ENCODE measurements around the gene AP2A2. TPM values are rescaled to one million over a fixed set of nuclear protein-coding genes. Genes with fewer than 3 reads are reported as not detected.

The AP2A2 gene
- total RNA-seq, 1 donor from 2014 or later: 78.1 TPM

DNA sequence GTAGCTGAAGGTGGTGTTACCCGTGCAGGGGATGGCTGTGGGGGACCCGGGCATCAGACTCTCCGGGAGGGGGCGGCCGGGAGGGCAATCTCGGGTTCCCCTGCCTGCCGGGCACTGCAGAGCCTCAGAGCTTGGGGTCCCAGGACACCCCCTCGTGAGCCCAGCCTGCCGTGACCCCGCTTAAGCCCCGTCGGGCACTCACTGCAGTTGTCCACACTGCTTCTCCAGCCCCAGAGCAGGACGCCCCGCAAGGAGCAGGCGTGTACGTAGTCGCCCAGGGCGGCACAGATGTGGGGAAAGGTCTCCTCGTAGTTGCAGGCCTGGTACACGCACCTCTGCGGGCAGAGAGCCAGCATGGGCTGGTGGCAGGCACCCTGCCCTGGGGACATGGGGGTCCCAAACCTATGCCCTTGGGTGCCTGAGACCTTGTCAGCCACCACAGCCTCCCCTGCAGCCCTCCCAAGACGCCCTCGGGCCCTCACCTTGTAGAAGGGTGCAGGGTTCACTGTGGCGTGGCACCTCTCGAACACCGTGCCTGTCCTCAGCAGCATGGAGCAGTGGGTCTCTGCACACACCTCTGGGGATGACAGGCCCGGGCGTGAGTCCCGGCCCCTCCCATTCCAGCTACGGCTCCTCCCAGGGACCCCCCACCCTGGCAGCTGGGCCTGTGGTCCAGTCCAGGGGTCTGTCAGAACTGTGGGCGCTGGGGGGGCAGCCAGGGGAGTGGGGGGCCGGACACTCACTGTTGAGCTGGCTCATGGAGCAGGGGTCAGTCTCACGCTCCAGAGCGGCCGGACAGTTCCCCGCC, 102.0 kb downstream of the AP2A2 start:
- TF ChIP-seq, protein P1, sequence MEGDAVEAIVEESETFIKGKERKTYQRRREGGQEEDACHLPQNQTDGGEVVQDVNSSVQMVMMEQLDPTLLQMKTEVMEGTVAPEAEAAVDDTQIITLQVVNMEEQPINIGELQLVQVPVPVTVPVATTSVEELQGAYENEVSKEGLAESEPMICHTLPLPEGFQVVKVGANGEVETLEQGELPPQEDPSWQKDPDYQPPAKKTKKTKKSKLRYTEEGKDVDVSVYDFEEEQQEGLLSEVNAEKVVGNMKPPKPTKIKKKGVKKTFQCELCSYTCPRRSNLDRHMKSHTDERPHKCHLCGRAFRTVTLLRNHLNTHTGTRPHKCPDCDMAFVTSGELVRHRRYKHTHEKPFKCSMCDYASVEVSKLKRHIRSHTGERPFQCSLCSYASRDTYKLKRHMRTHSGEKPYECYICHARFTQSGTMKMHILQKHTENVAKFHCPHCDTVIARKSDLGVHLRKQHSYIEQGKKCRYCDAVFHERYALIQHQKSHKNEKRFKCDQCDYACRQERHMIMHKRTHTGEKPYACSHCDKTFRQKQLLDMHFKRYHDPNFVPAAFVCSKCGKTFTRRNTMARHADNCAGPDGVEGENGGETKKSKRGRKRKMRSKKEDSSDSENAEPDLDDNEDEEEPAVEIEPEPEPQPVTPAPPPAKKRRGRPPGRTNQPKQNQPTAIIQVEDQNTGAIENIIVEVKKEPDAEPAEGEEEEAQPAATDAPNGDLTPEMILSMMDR (conservative IDR thresholded peaks at IDR 0.05): no peak
- no peaks in the 10 kb centered on the region for H3K9me3 Mint-ChIP-seq
- H3K4me1 Mint-ChIP-seq: no peaks in the 10 kb centered on the region
- no peak overlapping the region for H3K4me3 Mint-ChIP-seq
- H3K36me3 Mint-ChIP-seq (ENCODE audit: low read depth): peaks cover 3% of the 10 kb centered on the region
- no peak overlapping the region for H3K27ac Mint-ChIP-seq (ENCODE audit: unreplicated experiment)
- no peak for DNase-seq (ENCODE audit: low read depth, low spot score)
- H3K27me3 Mint-ChIP-seq (ENCODE audit: low read depth): no peaks in the 10 kb centered on the region

DNA sequence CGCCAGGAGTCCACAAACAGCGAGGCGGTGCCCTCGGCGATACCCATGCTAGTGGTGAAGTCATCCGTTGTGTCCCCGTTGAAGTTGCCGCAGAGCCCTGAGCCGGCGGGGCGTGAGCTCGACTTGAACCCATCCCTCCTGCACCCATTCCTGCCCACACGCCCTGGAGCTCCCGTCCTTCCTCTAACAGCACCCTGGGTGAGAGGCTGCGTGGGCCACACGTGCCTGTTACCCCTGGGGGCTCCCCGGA, 102.5 kb downstream of the AP2A2 start:
- no peak overlapping the region for H3K4me3 Mint-ChIP-seq

DNA sequence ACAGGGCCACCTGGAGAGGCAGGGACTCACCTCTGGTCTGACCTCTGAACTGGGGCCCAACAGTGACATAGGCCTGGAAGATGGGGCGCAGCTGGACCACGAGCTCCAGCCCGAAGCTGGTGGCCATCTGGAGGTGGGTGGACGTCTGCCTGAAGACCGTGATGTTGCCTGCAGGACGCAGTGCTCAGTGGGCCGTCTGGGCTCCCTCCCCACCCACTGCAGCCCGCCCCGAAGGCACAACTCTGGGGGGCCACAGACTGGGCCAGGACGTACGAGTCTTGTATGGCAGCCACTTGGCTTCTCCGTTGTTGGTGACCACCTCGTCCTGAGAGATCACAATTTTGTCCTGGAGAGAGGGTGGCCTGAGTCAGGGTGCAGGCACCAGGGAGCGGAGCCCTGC, 102.9 kb downstream of the AP2A2 start:
- no peaks in the 10 kb centered on the region for H3K36me3 Mint-ChIP-seq (ENCODE audit: low read depth)
- TF ChIP-seq, protein P1 (conservative IDR thresholded peaks at IDR 0.05): no peak
- H3K4me1 Mint-ChIP-seq: no peaks in the 10 kb centered on the region
- no peak overlapping the region for H3K4me3 Mint-ChIP-seq
- no peak for DNase-seq (ENCODE audit: low read depth, low spot score)
- H3K27ac Mint-ChIP-seq (ENCODE audit: unreplicated experiment): no peak overlapping the region
- H3K9me3 Mint-ChIP-seq: no peaks in the 10 kb centered on the region
- H3K27me3 Mint-ChIP-seq (ENCODE audit: low read depth): no peaks in the 10 kb centered on the region

More for the DNA sequence above, 102.5 kb downstream of the AP2A2 start:
- H3K9me3 Mint-ChIP-seq: no peaks in the 10 kb centered on the region
- DNase-seq (ENCODE audit: low read depth, low spot score): no peak
- H3K36me3 Mint-ChIP-seq (ENCODE audit: low read depth): peaks cover under 1% of the 10 kb centered on the region
- TF ChIP-seq, protein P1 (conservative IDR thresholded peaks at IDR 0.05): no peak
- H3K27ac Mint-ChIP-seq (ENCODE audit: unreplicated experiment): no peak overlapping the region
- no peaks in the 10 kb centered on the region for H3K4me1 Mint-ChIP-seq
- no peaks in the 10 kb centered on the region for H3K27me3 Mint-ChIP-seq (ENCODE audit: low read depth)

DNA sequence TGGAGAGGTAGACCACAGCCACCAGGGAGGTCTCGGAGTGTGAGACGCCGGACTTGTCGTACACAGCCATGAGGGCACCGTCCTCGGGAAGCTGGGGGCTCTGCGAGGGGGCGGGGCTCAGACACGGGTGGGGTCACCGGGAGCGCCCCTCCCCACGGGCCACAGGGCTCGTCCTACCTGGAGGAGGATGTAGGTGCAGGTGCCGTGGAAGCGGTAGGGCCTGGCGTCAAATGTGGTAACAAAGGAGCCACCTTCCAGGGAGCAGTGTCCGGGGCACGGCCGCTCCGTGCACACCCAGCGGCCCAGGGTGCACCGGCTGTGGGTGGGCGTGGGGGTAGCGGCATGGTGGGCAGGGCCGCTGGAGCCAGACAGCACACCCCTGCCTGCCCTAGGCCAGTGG, 103.4 kb downstream of the AP2A2 start:
- Mint-ChIP-seq H3K27me3 (ENCODE audit: low read depth) (no peaks in the 10 kb centered on the region), H3K36me3 (ENCODE audit: low read depth) (no peaks in the 10 kb centered on the region), H3K4me1 (no peaks in the 10 kb centered on the region), H3K4me3 (no peak overlapping the region), H3K9me3 (no peaks in the 10 kb centered on the region), H3K27ac (ENCODE audit: unreplicated experiment) (no peak overlapping the region)
- DNase-seq (ENCODE audit: low read depth, low spot score): no peak
- TF ChIP-seq, protein P1 (conservative IDR thresholded peaks at IDR 0.05): no peak

DNA sequence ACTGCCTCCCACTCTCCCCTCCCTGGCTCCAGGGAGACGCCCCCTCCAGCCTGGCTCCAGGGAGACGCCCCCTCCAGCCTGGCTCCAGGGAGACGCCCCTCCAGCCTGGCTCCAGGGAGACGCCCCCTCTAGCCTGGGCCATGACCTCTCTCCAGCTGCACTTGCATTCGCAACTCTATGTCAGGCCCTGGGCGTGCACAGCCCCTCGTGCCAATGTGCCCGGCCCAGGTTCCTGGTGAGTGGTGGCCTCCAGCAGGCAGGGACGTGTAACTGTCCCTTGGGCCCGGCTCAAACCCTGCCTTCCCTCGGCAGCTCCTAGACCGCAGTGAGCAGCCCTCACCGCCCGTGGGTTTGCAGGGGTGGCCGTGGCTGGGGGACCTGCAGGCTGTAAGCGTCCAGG, 104.0 kb downstream of the AP2A2 start:
- DNase-seq (ENCODE audit: low read depth, low spot score): no peak
- no peak overlapping the region for H3K4me3 Mint-ChIP-seq
- H3K36me3 Mint-ChIP-seq (ENCODE audit: low read depth): no peaks in the 10 kb centered on the region

More for the DNA sequence above, 104.0 kb downstream of the AP2A2 start:
- TF ChIP-seq, protein P1 (conservative IDR thresholded peaks at IDR 0.05): no peak
- no peaks in the 10 kb centered on the region for H3K9me3 Mint-ChIP-seq
- H3K27ac Mint-ChIP-seq (ENCODE audit: unreplicated experiment): no peak overlapping the region
- no peaks in the 10 kb centered on the region for H3K4me1 Mint-ChIP-seq
- H3K27me3 Mint-ChIP-seq (ENCODE audit: low read depth): no peaks in the 10 kb centered on the region
